Stomach smooth muscle (tissue), 2 donors: Measurements from ENCODE around the gene ELFN2.

ENCODE experiments used
- H3K27ac ChIP-seq: one replicate; pipeline ENCODE4 v1.7.0; 2013; ENCODE audit warnings: mild to moderate bottlenecking, low read length, inconsistent platforms
- H3K27me3 ChIP-seq, 2 donors: one replicate each; pipeline ENCODE4 v1.7.0; 2013; ENCODE audit warnings: low read length in 2 of 2; ENCODE audit not compliant: insufficient read depth in 2 of 2, control insufficient read depth in 1 of 2
- H3K36me3 ChIP-seq, 2 donors: one replicate each; pipeline ENCODE4 v1.7.0; 2013; ENCODE audit warnings: low read length in 2 of 2; ENCODE audit not compliant: control insufficient read depth in 2 of 2, insufficient read depth in 2 of 2
- H3K4me1 ChIP-seq: one replicate; pipeline ENCODE4 v1.7.0; 2013; ENCODE audit warnings: low read length; ENCODE audit not compliant: control insufficient read depth, insufficient read depth
- H3K4me3 ChIP-seq, 2 donors: one replicate each; pipeline ENCODE4 v1.7.0; 2013; ENCODE audit warnings: low read length in 2 of 2
- H3K9ac ChIP-seq, 2 donors: one replicate each; pipeline ENCODE4 v1.7.0; 2013; ENCODE audit warnings: low read length in 2 of 2, mild to moderate bottlenecking in 1 of 2
- H3K9me3 ChIP-seq, 2 donors: one replicate each; pipeline ENCODE4 v1.7.0; 2013; ENCODE audit warnings: low read length in 2 of 2; ENCODE audit not compliant: control insufficient read depth in 2 of 2
- donor health status: healthy.
- donor health status: Pancreatic carcinoma.

ELFN2 gene

DNA sequence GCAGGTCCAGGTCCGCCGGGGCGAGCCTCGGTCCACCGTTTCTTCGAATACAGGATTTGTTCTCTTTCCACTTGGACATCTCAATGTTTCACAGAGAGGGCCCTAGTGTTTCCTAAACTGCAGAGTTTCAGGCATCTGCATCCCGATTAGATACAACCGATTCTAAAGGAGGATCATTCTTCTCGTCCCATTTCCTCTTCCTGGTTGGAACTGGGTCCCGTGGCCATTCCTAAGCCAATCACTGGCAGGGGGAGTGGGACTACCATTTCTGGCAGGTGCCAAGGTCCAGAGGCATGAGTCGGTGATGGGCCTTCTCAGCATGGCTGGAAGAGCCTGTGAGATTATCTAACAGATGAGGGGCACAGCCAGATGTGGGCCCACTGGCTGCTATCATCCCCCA lies 68.9 kb downstream of the ELFN2 start:
- no peak overlapping the region for H3K27ac ChIP-seq
- H3K4me3 ChIP-seq: no peak overlapping the region
- H3K36me3 ChIP-seq: no peaks in the 10 kb centered on the region
- peaks cover 2 to 8% of the 10 kb centered on the region in 2 donors for H3K27me3 ChIP-seq
- no peaks in the 10 kb centered on the region for H3K4me1 ChIP-seq
- H3K9me3 ChIP-seq: peaks cover 0 to 4% of the 10 kb centered on the region in 2 donors
- no peak overlapping the region for H3K9ac ChIP-seq

DNA sequence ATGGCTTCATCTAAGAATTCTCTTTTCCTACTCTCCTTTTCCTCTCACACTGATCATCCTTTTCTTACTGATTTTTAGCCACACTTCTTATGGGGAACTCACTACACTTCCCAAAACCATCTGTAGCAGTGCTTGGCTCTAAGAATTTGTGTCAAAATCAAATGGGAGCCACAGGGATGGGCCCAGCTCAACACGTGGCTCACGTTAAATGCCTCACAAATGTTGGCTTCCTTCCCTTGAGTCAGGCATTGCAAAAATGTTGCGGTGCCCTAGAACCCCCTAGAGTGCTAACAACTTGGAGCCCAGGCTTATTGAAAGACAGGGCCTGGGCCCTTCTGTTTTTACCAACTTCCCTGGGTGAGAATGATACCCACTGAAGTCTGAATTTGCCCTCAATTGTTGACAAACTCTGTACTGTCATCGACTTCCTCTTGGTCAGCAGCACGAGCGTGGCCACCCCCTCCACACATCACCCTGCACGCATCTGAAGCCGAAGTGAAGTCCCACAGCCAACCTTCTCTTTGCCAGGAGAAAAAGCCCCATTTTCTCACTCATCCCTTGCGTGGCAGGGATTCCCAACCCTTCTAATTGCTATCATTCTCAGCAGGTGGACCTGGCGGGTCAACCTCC lies 69.7 kb downstream of the ELFN2 start:
- Histone ChIP-seq H3K27me3 (peaks cover 2 to 9% of the 10 kb centered on the region in 2 donors), H3K36me3 (no peaks in the 10 kb centered on the region), H3K4me1 (no peaks in the 10 kb centered on the region), H3K27ac (no peak overlapping the region), H3K9ac (no peak overlapping the region), H3K4me3 (no peak overlapping the region), H3K9me3 (peaks cover 0 to 4% of the 10 kb centered on the region in 2 donors)

DNA sequence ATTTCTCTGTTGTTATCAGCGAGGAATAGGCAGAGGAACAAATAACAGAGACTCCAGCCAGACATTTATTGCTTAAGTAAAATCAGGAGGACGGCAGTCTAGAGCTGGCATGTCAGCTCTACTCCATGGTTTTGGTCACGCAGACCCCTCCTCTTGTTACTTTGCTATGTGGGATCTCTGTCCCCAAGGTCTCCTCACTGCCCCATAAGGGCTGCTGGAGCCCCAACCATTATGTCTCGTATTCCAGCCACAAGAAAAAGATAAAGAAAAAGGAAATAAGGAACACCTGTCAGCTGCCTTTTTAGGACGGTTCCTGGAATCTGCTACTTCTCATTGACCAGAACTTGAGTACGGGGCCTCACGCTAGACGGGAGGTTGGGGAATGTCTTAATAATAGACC lies 70.4 kb downstream of the ELFN2 start:
- Histone ChIP-seq H3K9ac (no peak overlapping the region), H3K4me1 (no peaks in the 10 kb centered on the region), H3K27me3 (peaks cover 7 to 9% of the 10 kb centered on the region in 2 donors), H3K27ac (no peak overlapping the region), H3K4me3 (no peak overlapping the region), H3K9me3 (peaks cover 0 to 4% of the 10 kb centered on the region in 2 donors), H3K36me3 (no peaks in the 10 kb centered on the region)

DNA sequence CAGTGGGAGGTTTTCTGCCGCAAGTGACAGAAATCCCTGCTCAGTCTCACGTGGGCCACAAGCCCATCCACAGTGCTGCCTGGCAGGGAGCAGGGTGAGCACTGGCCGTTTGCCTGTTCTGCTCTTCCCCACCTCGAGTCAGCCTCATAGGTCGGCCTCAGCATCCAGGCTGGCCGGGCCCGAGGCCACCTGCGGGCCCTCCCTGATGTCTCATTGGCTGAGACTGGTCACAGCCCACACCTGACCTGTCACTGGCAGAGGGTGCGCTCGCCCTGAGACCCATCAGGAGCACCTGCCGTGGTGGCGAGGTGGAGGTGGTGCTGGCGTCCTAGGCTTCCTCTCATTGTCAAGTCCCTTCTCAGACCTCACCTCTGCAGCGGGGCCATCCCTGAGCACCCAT lies 72.1 kb downstream of the ELFN2 start:
- Histone ChIP-seq H3K4me3 (no peak overlapping the region), H3K4me1 (no peaks in the 10 kb centered on the region), H3K27me3 (peaks cover 7 to 9% of the 10 kb centered on the region in 2 donors), H3K27ac (no peak overlapping the region), H3K9ac (no peak overlapping the region), H3K9me3 (peaks cover 0 to 4% of the 10 kb centered on the region in 2 donors), H3K36me3 (no peaks in the 10 kb centered on the region)

GRCh38 chr22:37354670-37355069 lies 72.6 kb downstream of the ELFN2 start:
- Histone ChIP-seq H3K9ac (no peak overlapping the region), H3K36me3 (no peaks in the 10 kb centered on the region), H3K4me3 (no peak overlapping the region), H3K4me1 (no peaks in the 10 kb centered on the region), H3K27me3 (peaks cover 7 to 9% of the 10 kb centered on the region in 2 donors), H3K9me3 (peaks cover 0 to 4% of the 10 kb centered on the region in 2 donors), H3K27ac (no peak overlapping the region)

DNA sequence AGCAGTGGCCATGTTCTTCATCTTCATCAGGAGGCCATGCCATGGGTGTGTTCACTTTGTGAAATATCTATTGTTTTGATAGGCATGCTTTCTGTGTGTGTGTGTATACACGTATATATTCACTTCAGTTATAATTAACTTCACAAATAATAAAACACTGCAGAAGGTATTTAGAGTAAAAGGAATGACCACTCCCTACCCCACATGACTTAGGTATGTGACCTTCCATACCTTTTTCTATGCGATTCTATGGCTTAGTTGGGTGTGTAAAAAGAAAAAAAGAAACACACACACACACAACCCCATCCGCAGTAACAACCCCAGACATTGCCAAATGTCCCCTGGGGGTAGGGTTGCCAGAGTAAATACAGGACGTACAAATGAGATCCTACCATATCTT lies 73.0 kb downstream of the ELFN2 start:
- H3K4me1 ChIP-seq: no peaks in the 10 kb centered on the region
- H3K36me3 ChIP-seq: no peaks in the 10 kb centered on the region
- H3K9me3 ChIP-seq: peaks cover 0 to 4% of the 10 kb centered on the region in 2 donors
- no peak overlapping the region for H3K9ac ChIP-seq
- peaks cover 7 to 9% of the 10 kb centered on the region in 2 donors for H3K27me3 ChIP-seq
- no peak overlapping the region for H3K4me3 ChIP-seq
- H3K27ac ChIP-seq: no peak overlapping the region

DNA sequence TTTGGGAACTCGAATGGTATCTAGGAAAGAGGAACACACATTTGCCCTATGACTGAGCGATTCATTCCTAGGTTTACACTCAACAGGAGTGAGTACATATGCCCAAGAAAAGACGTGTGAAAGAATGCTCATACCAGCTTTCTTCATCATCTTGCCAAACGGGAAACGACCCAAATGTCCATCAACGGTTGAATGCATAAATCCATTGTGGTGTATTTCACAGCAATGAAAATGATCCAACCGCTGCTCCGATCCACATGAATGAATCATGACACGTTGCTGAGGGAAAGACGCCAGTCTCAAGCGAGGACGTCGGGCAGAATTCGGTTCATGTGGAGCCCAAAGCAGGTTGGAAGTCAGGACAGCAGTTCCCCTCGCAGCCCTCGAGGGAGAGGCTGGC lies 73.4 kb downstream of the ELFN2 start:
- H3K36me3 ChIP-seq: no peaks in the 10 kb centered on the region
- H3K9ac ChIP-seq: no peak overlapping the region
- peaks cover 7 to 9% of the 10 kb centered on the region in 2 donors for H3K27me3 ChIP-seq
- H3K4me3 ChIP-seq: no peak overlapping the region
- H3K9me3 ChIP-seq: peaks cover 0 to 4% of the 10 kb centered on the region in 2 donors
- H3K27ac ChIP-seq: no peak overlapping the region
- no peaks in the 10 kb centered on the region for H3K4me1 ChIP-seq

GRCh38 chr22:37352481-37352880 lies 74.8 kb downstream of the ELFN2 start:
- H3K4me1 ChIP-seq: no peaks in the 10 kb centered on the region
- peaks cover 4 to 6% of the 10 kb centered on the region in 2 donors for H3K27me3 ChIP-seq
- peaks cover 0 to 4% of the 10 kb centered on the region in 2 donors for H3K9me3 ChIP-seq
- H3K4me3 ChIP-seq: no peak overlapping the region
- H3K27ac ChIP-seq: no peak overlapping the region
- H3K9ac ChIP-seq: no peak overlapping the region
- no peaks in the 10 kb centered on the region for H3K36me3 ChIP-seq

GRCh38 chr22:37351232-37351631 lies 76.0 kb downstream of the ELFN2 start:
- Histone ChIP-seq H3K4me3 (no peak overlapping the region), H3K27ac (no peak overlapping the region), H3K27me3 (peaks cover 4 to 6% of the 10 kb centered on the region in 2 donors), H3K9ac (no peak overlapping the region), H3K4me1 (peaks cover 1% of the 10 kb centered on the region), H3K36me3 (no peaks in the 10 kb centered on the region), H3K9me3 (no peaks in the 10 kb centered on the region)

GRCh38 chr22:37349043-37349814 lies 78.0 kb downstream of the ELFN2 start:
- Histone ChIP-seq H3K9me3 (no peaks in the 10 kb centered on the region), H3K27me3 (peaks cover 4 to 8% of the 10 kb centered on the region in 2 donors), H3K36me3 (no peaks in the 10 kb centered on the region), H3K4me3 (no peak overlapping the region), H3K27ac (no peak overlapping the region), H3K9ac (no peak overlapping the region), H3K4me1 (peaks cover 3% of the 10 kb centered on the region)

DNA sequence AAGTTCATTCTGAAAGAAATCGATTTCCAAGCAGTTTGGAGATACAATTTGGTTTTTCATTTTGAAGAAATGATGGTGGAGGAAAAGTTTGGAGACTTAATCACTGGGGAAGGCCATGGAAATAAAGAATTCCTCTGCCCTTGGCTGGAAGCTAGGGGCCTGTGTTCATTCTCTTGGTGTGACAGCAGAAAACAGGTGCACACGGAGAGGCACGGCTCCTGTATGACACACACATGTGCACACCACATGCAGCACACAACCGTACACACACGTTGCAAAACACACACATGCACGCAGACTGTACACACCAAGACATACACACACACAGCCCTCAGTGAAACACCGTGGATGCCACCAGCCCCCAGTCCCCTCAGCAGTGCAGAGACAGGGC lies 80.8 kb downstream of the ELFN2 start:
- Histone ChIP-seq H3K4me1 (peaks cover 3% of the 10 kb centered on the region), H3K27me3 (peaks cover 14% of the 10 kb centered on the region in 2 donors), H3K36me3 (no peaks in the 10 kb centered on the region), H3K9ac (no peak overlapping the region), H3K9me3 (no peaks in the 10 kb centered on the region), H3K4me3 (no peak overlapping the region), H3K27ac (no peak overlapping the region)
